ENCODE measurements around the gene ATXN7L3B. TPM values are rescaled to one million over a fixed set of nuclear protein-coding genes. Genes with fewer than 3 reads are reported as not detected.
A peak's percentile ranks its signal among the peaks of the same experiment; 100 is the strongest.

The ATXN7L3B gene
- total RNA-seq, 1 experiment from 2014 or later: 21.1 TPM

GRCh38 chr12:74581439-74581838 is 43.8 kb downstream of the ATXN7L3B start:
- Mint-ChIP-seq H3K4me3 (ENCODE audit: unreplicated experiment) (no peak overlapping the region), H3K9me3 (ENCODE audit: unreplicated experiment) (no peaks in the 10 kb centered on the region), H3K36me3 (ENCODE audit: insufficient read depth, unreplicated experiment) (no peaks in the 10 kb centered on the region), H3K27ac (ENCODE audit: low read depth, unreplicated experiment) (no peak overlapping the region), H3K27me3 (ENCODE audit: insufficient read depth, unreplicated experiment) (no peaks in the 10 kb centered on the region), H3K4me1 (ENCODE audit: insufficient read depth, unreplicated experiment) (no peaks in the 10 kb centered on the region)
- BruUV-seq (replicated peaks): no TSS peak
- intact Hi-C loops (cut with micrococcal nuclease): no loop called here
- no peak for TF ChIP-seq CTCF (IDR thresholded peaks at IDR 0.05; ENCODE audit: unreplicated experiment)
- ChIA-PET CTCF (interaction anchor here (0.6 kb wide), 1 partner anchor 506 kb away, joined by 3 read pairs; no protein-coding TSS in a partner anchor), POLR2A (interaction anchor here (0.6 kb wide), 1 partner anchor 1146 kb away, joined by 3 read pairs; no protein-coding TSS in a partner anchor)
- no peak for DNase-seq (ENCODE audit: unreplicated experiment)

- no peak for TF ChIP-seq CTCF (IDR thresholded peaks at IDR 0.05; ENCODE audit: unreplicated experiment)
- Mint-ChIP-seq H3K9me3 (ENCODE audit: unreplicated experiment) (no peaks in the 10 kb centered on the region), H3K27me3 (ENCODE audit: insufficient read depth, unreplicated experiment) (no peaks in the 10 kb centered on the region), H3K4me3 (ENCODE audit: unreplicated experiment) (no peak overlapping the region), H3K27ac (ENCODE audit: low read depth, unreplicated experiment) (no peak overlapping the region), H3K4me1 (ENCODE audit: insufficient read depth, unreplicated experiment) (no peaks in the 10 kb centered on the region), H3K36me3 (ENCODE audit: insufficient read depth, unreplicated experiment) (no peaks in the 10 kb centered on the region)
- DNase-seq (ENCODE audit: unreplicated experiment): no peak
- BruUV-seq (replicated peaks): no TSS peak
- ChIA-PET POLR2A (no interaction called here), CTCF (no interaction called here)
- intact Hi-C loops (cut with micrococcal nuclease): no loop called here
Observed at GRCh38 chr12:74584483-74585062, 46.9 kb downstream of the ATXN7L3B start.

- Mint-ChIP-seq H3K36me3 (ENCODE audit: insufficient read depth, unreplicated experiment) (no peaks in the 10 kb centered on the region), H3K27ac (ENCODE audit: low read depth, unreplicated experiment) (peak overlapping the region; percentile 18), H3K4me3 (ENCODE audit: unreplicated experiment) (no peak overlapping the region), H3K4me1 (ENCODE audit: insufficient read depth, unreplicated experiment) (no peaks in the 10 kb centered on the region), H3K9me3 (ENCODE audit: unreplicated experiment) (no peaks in the 10 kb centered on the region), H3K27me3 (ENCODE audit: insufficient read depth, unreplicated experiment) (no peaks in the 10 kb centered on the region)
- ChIA-PET POLR2A (interaction anchor here (0.7 kb wide), 1 partner anchor 861 kb away, joined by 5 read pairs; no protein-coding TSS in a partner anchor), CTCF (no interaction called here)
- no peak for TF ChIP-seq CTCF (IDR thresholded peaks at IDR 0.05; ENCODE audit: unreplicated experiment)
- BruUV-seq (replicated peaks): no TSS peak
- intact Hi-C loops (cut with micrococcal nuclease): no loop called here
- DNase-seq (ENCODE audit: unreplicated experiment): no peak
Observed at GRCh38 chr12:74586251-74586650, 48.6 kb downstream of the ATXN7L3B start.

Measured in MCF 10A (cell line).